Esophagus squamous epithelium (tissue), 5 donors: ENCODE data around the gene RAPGEF1. TPM values are rescaled to one million over a fixed set of nuclear protein-coding genes. Genes with fewer than 3 reads are reported as not detected.

Experiments
- DNase-seq: peaks from one replicate; lab custom pipeline; 2025; lab: John Stamatoyannopoulos, UW
- H3K27ac ChIP-seq, 4 donors: fragments of 200-600 bp; sonication (generic); one replicate each; pipeline ENCODE4 v1.5.1; 2016 to 2019; ENCODE audit warnings: mild to moderate bottlenecking in 1 of 4
- H3K27me3 ChIP-seq, 4 donors: fragments of 200-600 bp; sonication (generic); 1 replicate in 3 of 4; 2 replicates in 1 of 4; pipeline versions ENCODE4 v1.5.1 to v1.6.0; 2017 to 2021; ENCODE audit warnings: antibody characterized with exemption in 1 of 4
- H3K36me3 ChIP-seq, 3 donors: fragments of 200-600 bp; sonication (generic); one replicate each; pipeline ENCODE4 v1.5.1; 2016 to 2019
- H3K4me1 ChIP-seq, 3 donors: fragments of 200-600 bp; sonication (generic); one replicate each; pipeline ENCODE4 v1.5.1; 2017 to 2019
- H3K4me3 ChIP-seq, 4 donors: fragments of 200-600 bp; sonication (generic); 1 replicate in 3 of 4; 2 replicates in 1 of 4; pipeline ENCODE4 v1.5.1; 2016 to 2019; ENCODE audit warnings: mild to moderate bottlenecking in 2 of 4, moderate library complexity in 1 of 4
- H3K9me3 ChIP-seq, 3 donors: fragments of 200-600 bp; sonication (generic); one replicate each; pipeline ENCODE4 v1.5.1; 2016 to 2019
- CTCF ChIP-seq, 6 experiments: fragments of 450-650 bp in 4 of 6; fragments of 200-600 bp in 2 of 6; sonication (generic) in 2 of 6; IDR thresholded peaks; one replicate each; pipeline ENCODE4 v1.5.1; 2016 to 2019; ENCODE audit warnings: antibody characterized with exemption in 6 of 6, mild to moderate bottlenecking in 4 of 6, moderate library complexity in 4 of 6
- POLR2A ChIP-seq, 4 donors: fragments of 450-650 bp; IDR thresholded peaks; one replicate each; pipeline ENCODE4 v1.6.1; 2017; ENCODE audit warnings: antibody characterized with exemption in 4 of 4, mild to moderate bottlenecking in 4 of 4, moderate library complexity in 3 of 4
- WGBS, 2 donors: methylation state at CpG; one replicate each; pipeline ENCODE4 v1.1.5; 2018; 5-methylcytosine and 5-hydroxymethylcytosine counted together
- intact Hi-C: fragments of 100-400 bp; cut with DNase I; formaldehyde crosslinking; loops from one replicate; pipeline ENCODE4 v1.15.0; 2022
- total RNA-seq, 4 donors: library from RNA; depleted of rRNA; stranded (reverse); fragments of >200 nt; gene quantifications; one replicate each; pipeline ENCODE4 v1.1.0, GENCODE V29; 2016
- donor health status: DM: yes; HTN: yes; CAD: no.

RAPGEF1 gene
- total RNA-seq, 4 donors from 2014 or later: 12.2 to 40.4 (median 19.0) TPM

- no peaks in the 10 kb centered on the region for H3K36me3 ChIP-seq
- H3K9me3 ChIP-seq: no peaks in the 10 kb centered on the region
- intact Hi-C loops: no loop called here
- H3K4me3 ChIP-seq: no peak overlapping the region
- DNase-seq: no peak
- no peaks in the 10 kb centered on the region for H3K4me1 ChIP-seq
- WGBS, 2 donors: 39 to 59% methylated on average over 3 of the region's 3 CpGs
- H3K27ac ChIP-seq: no peak overlapping the region
- H3K27me3 ChIP-seq: peaks cover 0 to 66% (median 0%) of the 10 kb centered on the region in 4 donors
- TF ChIP-seq CTCF (IDR thresholded peaks at IDR 0.05) (no peak), POLR2A (IDR thresholded peaks at IDR 0.05) (no peak)
These were observed 41.2 kb upstream of the RAPGEF1 start for GRCh38 chr9:131781069-131781468.

- H3K9me3 ChIP-seq: no peaks in the 10 kb centered on the region
- no peak for DNase-seq
- H3K36me3 ChIP-seq: no peaks in the 10 kb centered on the region
- H3K4me1 ChIP-seq: no peaks in the 10 kb centered on the region
- peaks cover 0 to 57% (median 0%) of the 10 kb centered on the region in 4 donors for H3K27me3 ChIP-seq
- no peak overlapping the region for H3K27ac ChIP-seq
- no peak overlapping the region for H3K4me3 ChIP-seq
- WGBS, 2 donors: 14 to 40% methylated on average over 1 to 6 of the region's 7 CpGs
- TF ChIP-seq CTCF (IDR thresholded peaks at IDR 0.05): no peak
- no peak for TF ChIP-seq POLR2A (IDR thresholded peaks at IDR 0.05)
- intact Hi-C loops: no loop called here
These were observed 36.6 kb upstream of the RAPGEF1 start for GRCh38 chr9:131776473-131776872.

- WGBS, 2 donors: 48 to 55% methylated on average over 2 of the region's 3 CpGs
- H3K36me3 ChIP-seq: no peaks in the 10 kb centered on the region
- H3K27me3 ChIP-seq: peaks cover 0 to 54% (median 0%) of the 10 kb centered on the region in 4 donors
- H3K4me3 ChIP-seq: no peak overlapping the region
- no peak for DNase-seq
- no peaks in the 10 kb centered on the region for H3K4me1 ChIP-seq
- H3K27ac ChIP-seq: no peak overlapping the region
- no peaks in the 10 kb centered on the region for H3K9me3 ChIP-seq
- TF ChIP-seq CTCF (IDR thresholded peaks at IDR 0.05) (no peak), POLR2A (IDR thresholded peaks at IDR 0.05) (no peak)
- intact Hi-C loops: no loop called here
These were observed 36.2 kb upstream of the RAPGEF1 start for GRCh38 chr9:131776036-131776435.

GRCh38 chr9:131774636-131775035 lies 34.8 kb upstream of the RAPGEF1 start:
- no peaks in the 10 kb centered on the region for H3K36me3 ChIP-seq
- TF ChIP-seq CTCF (IDR thresholded peaks at IDR 0.05): no peak
- TF ChIP-seq POLR2A (IDR thresholded peaks at IDR 0.05): no peak
- peaks cover 0 to 65% (median 0%) of the 10 kb centered on the region in 4 donors for H3K27me3 ChIP-seq
- intact Hi-C loops: no loop called here
- no CpG with 5 or more reads among the region's 6 CpGs for WGBS, 2 donors
- H3K4me1 ChIP-seq: no peaks in the 10 kb centered on the region
- H3K4me3 ChIP-seq: no peak overlapping the region
- H3K9me3 ChIP-seq: no peaks in the 10 kb centered on the region
- no peak overlapping the region for H3K27ac ChIP-seq
- DNase-seq: no peak

GRCh38 chr9:131773911-131774379 lies 34.1 kb upstream of the RAPGEF1 start:
- no peak for DNase-seq
- intact Hi-C loops: no loop called here
- 54 to 83% methylated on average over 1 to 2 of the region's 6 CpGs for WGBS, 2 donors
- no peaks in the 10 kb centered on the region for H3K4me1 ChIP-seq
- no peaks in the 10 kb centered on the region for H3K9me3 ChIP-seq
- H3K27ac ChIP-seq: no peak overlapping the region
- no peak for TF ChIP-seq CTCF (IDR thresholded peaks at IDR 0.05)
- TF ChIP-seq POLR2A (IDR thresholded peaks at IDR 0.05): no peak
- no peaks in the 10 kb centered on the region for H3K36me3 ChIP-seq
- peaks cover 0 to 65% (median 0%) of the 10 kb centered on the region in 4 donors for H3K27me3 ChIP-seq
- H3K4me3 ChIP-seq: no peak overlapping the region
